Kidney capillary endothelial cell (primary cell): ENCODE measurements around the gene AK4.
"Not testable (repeated sequence)": the region's sequence is repeated elsewhere in the genome, so short reads cannot be mapped to it uniquely, and the experiment has no call there.

Experiments used
- DNase-seq: peaks from one replicate; pipeline ENCODE4 v3.0.0-alpha.2; 2018; ENCODE audit warnings: low spot score

AK4 gene

DNA sequence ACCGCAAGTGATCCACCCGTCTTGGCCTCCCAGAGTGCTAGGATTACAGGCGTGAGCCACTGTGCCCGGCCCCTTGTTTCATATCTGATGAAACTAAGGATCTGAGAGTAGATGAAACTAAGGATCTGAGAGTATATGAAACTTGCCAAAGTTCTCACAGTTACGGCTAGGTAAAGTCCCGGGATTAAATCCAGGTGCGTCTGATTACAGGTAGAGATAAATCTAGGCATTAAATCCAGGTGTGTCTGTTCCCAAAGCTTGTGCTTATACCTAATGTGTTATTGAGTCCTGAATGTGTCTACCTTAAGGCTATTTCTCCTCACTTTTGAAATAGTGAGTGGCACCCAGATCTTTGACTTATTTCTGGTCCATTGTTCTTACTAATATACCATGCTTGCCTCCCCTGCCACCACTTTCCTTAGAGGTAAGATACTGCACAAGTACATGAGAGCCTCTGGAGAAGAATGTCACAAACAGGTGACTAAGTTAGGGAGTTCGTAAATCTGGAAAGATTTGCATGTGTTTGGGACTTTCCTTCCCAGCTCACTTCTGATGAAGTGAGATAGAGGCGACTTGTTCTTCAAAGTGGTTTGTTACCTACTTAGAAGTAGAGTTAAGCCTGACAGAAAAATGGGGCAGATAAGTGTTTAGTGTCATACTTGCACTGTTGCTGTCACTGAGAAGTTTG is 66.5 kb downstream of the AK4 start:
- DNase-seq = no peak

DNA sequence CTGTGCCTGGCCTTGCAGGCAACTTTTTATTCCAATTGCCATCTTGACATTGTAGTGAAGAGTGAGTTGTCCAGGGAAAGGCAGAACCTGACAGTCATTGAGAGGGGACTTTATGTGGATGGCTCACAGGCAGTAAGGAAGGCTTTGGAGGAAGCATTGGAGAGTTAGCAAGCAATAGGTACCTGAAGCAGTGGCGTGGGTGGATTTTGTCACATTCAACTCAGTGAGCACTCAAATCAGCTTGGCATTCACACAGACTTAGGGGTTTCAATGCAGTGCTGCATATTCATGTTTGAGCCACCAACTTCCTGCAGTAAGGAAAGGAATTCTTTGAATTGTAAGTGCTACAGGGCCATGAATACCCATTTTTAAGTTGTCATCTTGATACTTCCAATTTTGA is 69.0 kb downstream of the AK4 start:
- no peak for DNase-seq

DNA sequence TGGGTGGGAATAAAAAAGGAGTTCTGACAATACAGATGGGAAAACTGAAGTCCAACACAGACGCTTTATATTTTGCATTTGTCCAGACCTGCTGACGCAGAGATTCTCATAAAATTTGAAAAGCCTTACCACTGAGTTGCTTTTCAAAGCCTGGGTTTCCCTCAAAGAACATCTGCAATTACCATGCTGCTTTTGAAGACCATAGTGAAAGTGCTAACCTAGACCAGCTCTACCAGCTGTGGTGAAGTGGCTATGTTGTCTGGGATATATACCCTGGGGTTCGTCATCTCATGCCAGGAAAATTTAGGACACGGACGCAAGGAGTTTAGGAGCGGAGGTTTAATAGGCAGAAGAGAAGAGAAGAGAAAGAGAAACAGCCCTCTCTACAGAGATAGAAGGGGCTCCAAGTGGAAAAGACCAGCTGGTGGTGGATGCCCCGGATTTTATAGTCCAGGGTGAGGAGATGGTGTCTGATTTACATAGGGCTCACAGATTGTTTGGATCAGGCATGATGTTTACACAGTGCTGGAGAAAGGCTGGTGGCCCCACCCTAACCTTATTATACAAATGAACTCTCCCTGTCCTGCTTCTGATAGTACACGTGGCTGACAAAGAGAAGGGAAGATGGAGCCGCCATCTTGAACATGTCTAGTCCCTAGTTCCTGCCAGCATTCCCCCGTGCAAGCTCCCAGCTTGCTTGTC is 73.8 kb downstream of the AK4 start:
- no peak for DNase-seq

- no peak for DNase-seq
Observed at GRCh38 chr1:65222340-65222940, 74.4 kb downstream of the AK4 start.

- DNase-seq = no peak
Observed at GRCh38 chr1:65224681-65225091, 76.7 kb downstream of the AK4 start.

GRCh38 chr1:65225179-65225578 is 77.2 kb downstream of the AK4 start:
- no peak for DNase-seq

DNA sequence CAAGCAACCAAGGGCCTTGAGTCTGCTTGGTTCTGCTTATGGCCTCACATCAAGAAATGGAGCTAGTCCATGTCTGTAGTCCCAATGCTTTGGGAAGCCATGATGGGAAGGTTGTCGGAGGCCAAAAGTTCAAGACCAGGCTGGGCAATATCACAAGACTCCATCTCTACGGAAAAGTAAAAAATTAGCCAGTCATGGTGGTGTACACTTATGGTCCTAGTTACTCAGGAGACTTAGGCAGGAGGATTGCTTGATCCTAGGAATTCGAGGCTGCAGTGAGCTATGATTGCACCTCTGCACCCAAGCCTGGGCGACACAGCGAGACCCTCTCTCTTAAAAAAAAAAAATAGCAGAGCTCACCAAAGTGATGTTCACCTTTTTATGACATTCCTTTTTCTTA is 81.2 kb downstream of the AK4 start:
- DNase-seq = no peak

GRCh38 chr1:65229754-65230339 is 81.8 kb downstream of the AK4 start:
- DNase-seq = no peak

DNA sequence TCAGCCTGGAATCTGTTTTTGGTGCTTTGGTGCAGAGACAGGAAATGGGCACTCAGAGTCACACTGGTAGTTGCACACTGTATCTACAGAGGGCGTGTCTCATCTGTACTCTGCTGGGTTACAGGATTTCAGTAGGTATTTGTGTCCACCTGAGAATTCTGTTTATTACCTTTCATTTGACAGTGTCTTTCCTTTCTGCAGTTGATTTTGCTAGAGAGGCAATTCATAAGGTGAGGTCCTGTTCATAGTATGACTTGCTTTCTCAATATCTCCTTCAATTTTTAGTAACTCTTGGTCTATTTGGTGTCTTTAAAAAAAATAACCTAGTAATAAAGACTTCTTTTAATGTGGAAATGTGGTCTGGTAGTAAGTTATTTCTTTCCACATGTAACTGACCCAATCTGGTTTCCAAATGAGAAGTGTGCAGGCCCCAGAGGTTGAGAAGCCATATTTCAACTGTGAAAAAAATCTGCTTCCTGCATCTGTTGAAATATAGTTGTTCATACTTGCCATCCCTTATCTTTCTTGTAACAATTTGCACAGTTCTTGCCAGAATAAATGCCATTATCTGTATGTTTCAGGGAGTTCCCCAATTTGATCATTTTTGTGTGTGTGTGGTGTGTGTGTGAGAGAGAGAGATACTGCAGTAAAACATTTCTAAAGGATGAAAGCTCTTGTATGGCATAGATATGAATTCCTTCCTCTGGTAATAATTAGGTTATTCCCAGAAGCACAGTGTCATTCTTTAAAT is 82.9 kb downstream of the AK4 start:
- no peak for DNase-seq

DNA sequence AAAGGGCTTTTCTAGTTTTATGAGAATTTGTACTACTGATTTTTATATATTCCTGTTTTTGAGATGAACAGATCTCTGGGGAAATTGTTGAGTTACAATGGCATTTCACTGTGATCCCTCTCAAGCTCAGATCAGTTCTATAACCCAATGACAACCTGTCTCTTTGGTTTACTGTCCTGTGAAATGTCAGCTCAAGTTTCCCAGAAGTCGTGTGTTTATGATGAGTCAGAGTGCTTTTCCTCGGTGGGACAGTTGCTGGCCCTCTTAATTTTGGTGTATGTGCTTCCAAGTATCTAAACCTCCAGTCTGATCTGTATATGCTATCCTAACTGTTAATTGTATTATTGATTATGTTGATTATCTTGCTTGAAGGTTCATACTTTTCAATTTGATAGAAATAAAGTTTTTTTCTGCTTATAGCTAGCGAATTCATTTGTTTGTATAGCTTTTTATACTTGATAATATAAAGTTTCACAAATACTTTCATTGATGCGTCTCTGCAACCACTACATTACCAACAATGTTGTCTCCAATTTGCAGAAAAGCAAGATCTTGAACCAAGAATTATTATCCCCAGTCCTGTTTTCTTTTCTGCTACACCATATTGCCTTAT is 83.8 kb downstream of the AK4 start:
- DNase-seq = no peak

GRCh38 chr1:65232461-65232990 is 84.5 kb downstream of the AK4 start:
- no peak for DNase-seq

GRCh38 chr1:65233782-65234181 is 85.8 kb downstream of the AK4 start:
- no peak for DNase-seq

GRCh38 chr1:65235867-65236805 is 88.1 kb downstream of the AK4 start:
- peak; percentile 59 for DNase-seq

GRCh38 chr1:65237088-65237487 is 89.1 kb downstream of the AK4 start:
- DNase-seq = not testable (repeated sequence)

DNA sequence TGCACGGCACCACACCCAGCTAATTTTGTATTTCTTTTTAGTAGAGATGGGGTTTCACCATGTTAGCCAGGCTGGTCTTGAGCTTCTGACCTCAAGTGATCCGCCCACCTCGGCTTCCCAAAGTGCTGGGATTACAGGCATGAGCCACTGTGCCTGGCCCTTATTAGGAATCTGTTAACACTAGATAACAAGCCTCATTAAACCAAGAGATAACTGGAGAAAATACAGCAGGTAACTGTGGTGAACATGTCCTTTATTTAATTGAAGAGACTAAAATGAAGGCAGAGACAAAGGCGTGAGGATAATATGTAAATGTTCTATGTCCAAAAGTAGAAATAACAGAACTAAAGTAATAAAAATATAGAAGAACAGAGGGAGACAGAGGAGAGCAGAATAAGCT is 89.5 kb downstream of the AK4 start:
- no peak for DNase-seq

DNA sequence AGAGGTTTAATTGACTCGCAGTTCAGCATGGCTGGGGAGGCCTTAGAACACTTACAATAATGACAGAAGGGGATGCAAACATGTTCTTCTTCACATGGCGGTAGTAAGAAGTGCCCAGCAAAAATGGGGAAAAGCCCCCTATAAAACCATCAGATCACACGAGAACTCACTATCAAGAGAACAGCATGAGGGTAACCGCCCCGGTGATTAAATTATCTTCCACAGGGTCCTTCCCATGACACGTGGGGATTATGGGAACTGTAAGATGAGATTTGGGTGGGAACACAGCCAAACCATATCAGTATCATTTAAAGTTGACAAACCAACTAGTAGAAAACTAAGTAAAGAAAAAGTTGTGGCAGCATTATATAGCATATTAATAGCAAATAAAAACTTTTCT is 90.0 kb downstream of the AK4 start:
- DNase-seq = no peak

DNA sequence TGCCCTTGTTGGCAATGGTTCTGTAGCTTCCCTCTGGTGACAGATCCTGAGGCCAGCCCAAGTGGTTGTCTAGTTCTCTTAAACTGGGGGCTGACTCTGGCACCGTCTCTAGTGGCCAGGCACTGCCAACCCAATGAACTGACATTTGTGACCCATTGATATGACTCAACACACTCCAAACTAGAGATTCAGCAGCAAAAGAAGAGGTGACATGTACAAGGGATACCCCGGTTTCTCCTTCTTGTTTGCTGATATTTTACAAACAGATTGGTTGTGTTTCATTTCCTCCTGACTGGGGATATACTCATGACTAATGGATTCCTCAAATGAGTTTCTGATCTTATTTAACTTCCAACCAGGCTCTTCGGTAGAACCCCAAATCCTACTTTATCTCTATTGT is 95.5 kb downstream of the AK4 start:
- no peak for DNase-seq

DNA sequence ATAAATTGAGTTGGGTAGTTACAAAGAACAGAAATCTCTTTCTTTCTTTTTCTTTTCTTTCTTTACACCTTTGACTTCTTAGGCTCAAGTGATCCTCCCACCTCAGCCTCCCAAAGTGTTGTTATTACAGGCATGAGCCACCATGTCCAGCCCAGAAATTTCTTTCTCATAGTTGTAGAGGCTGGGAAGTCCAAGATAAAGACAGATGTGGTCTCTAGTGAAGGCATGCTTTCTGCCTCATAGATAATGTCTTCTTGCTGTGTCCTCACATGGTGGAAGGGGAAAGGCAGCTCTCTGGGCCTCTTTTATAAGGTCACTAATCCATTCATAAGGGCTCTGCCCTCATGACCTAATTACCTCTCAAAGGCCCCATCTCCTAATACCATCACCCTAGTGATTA is 97.3 kb downstream of the AK4 start:
- DNase-seq = no peak

- DNase-seq = no peak
Observed at GRCh38 chr1:65247419-65248359, 99.7 kb downstream of the AK4 start.
